GM21529 (cell line): ENCODE measurements around the gene PHF13.
A peak's percentile ranks its signal among the peaks of the same experiment; 100 is the strongest.

ENCODE experiments used
- ATAC-seq: cut with Tn5 transposase; IDR thresholded peaks from one replicate; pipeline ENCODE4 v1.9.1; 2021; ENCODE audit not compliant: unreplicated experiment

PHF13 gene

GRCh38 chr1:6601049-6601922 lies 12.2 kb upstream of the PHF13 start:
- ATAC-seq: peak; percentile 33

DNA sequence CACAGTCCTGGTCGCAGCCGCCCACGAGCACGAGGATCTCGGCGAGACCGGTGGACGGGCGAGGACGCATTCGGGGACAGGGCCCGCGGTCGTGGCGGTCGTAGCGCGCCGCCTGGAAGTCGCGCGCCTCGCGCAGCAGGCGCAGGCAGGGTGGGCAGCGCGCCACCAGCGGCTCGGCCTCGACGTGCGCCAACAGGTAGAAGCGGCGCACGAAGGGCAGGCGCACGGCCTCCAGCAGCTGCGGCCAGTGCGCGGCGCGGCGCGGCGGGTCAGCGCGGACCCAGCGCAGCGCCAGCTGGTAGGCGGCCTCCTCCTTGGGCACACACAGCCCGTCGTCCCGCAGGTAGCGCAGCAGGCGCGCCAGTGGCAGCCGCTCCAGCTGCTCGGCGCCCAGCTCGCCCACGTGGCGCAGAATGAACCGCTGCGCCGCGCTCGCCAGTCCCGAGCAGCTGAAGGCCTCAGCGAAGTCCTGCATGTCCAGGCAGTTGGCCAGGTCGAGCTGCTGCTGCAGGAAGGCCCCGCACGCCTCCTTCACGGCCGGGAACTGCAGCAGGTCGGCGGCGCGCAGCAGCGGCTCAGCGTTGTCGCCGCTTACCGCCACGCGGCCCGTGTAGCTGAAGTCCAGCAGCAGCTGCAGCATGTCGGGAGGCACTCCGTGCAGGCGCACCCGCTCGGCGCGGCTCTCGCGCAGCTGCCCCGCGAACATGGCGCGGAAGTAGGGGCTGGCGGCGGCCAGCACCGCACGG lies 11.4 kb upstream of the PHF13 start:
- ATAC-seq: peak; percentile 25

DNA sequence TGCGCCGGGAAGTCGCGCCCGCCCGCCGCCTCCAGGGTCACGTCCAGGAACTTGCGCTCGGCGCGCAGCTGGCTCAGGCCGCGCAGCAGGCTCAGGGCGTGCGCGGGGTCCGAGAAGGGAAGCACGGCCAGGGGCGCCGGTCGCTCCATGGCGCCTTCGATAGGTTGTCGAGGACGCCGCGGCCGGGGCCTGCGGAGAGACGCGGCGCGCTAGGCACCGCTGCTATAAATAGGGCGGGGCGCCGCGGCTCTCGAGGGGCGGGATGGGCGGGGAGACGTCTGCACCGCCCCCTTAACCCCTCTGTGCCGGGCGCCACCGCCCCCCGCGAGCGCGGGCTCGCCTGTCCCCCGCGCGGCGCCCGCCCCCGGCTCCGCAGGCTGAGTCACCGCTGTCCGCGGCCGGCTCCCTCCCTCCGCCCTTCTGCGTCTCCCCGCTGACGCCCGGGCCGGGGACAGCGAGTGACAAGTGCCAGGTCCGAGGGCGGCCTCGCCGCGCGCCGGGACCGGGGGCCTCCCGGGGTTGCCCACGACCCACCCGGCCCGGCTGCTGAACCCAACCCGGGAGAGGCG lies 10.8 kb upstream of the PHF13 start, which contains the start of gene KLHL21:
Gene KLHL21, minus strand, starts transcription at position 201 of the 569 bp plus-strand sequence. Its CDS starts 52 bp downstream, at position 149.
- peak; percentile 49 for ATAC-seq

DNA sequence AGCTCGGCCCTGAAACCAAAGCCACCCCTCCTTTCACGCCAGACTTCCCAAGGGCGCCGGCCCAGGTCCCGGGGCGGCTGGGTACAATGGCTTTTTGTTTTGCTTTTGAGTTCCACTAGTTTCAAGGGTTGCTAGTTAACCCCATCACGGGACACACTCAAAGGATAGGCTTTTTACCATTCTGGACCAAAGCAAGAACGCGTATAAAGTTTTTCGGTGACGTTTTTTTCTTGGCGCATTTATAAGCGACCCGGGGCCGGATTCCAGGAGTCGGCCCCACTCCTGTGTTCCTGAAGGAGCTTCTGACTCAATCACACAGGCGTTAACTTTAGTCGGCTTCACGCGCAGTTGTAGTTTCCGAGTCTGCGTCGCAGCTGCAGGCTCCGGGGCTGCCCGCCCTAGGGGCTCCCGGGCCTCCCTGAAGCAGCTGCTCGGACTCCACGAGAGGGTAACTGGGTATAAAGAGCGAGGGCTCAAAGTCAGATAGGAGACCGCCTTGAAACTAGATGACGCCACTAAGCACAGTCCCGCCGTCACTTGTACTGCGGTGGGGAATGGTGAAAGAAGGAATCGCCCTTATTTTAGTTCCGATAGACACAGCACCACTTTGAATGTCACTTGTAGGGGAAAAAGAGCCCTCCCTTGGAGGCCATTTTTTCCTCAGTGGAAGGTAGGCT lies 10.2 kb upstream of the PHF13 start:
- peak; percentile 31 for ATAC-seq

DNA sequence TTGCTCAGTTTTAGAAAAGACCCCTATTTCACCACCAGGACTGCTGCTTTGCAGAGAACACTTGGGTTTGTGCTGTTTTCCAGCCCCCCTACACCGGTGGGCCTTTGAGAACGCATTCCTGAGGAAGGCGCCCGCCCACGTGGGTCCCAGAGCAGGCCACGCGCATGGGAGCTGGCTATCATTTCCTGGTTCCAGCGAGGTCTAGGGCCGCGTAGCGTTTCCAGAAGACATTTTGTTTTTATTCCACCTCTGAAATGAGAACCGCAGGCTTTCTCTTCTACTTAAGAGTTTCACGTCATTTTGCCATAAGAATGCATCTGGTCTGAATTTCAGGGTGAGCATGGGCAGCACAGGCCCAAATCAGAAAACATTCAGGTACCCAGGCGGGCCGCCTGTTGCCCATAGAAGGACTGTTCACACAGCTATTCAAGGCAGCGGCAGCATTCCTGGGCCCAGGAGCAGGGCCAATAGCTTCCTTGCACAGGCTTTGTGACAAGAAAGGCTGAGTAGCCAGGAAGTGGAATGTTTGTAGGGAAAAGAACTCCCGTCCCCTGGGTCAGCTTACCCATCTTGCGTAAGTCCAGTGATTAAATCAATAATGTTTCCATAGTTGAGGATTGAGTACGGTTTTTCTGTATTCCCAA lies 9.5 kb upstream of the PHF13 start:
- no peak for ATAC-seq

DNA sequence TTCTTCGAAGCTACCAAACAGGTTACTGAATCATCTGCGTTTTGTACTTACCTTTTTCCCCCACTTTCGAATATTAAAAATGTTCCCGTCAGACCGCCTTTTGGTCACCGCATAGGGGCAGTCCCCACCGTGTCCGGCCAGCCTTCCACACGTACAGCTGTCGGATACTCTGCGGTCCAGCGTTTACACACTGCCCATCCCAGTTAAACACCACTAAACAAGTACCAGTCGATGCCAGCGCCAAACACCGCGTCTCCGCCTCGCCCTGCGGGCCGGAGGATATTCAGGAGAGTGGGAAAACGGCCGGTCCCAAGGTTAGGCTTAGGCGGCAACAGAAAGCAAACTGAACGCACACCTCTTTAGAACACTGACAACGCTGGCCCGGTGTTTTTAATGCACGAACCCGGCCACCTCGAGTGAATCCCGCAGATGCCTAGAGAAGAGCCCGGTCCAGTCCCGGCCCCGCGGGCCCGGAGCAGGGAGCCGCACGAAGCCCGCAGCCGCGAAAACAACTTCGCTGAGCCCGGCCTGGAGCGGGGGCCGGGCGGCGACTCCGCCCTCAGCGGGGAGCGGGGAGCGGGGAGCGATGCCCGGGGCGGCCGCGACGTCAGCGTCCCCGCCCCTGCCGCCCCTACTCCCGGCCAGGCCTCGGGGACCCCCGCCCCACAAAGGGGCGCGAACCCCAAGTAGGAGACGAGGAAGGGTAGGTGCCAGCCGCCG lies 730 bp upstream of the PHF13 start:
- peak; percentile 34 for ATAC-seq

GRCh38 chr1:6614019-6614928 lies 743 bp downstream of the PHF13 start:
- ATAC-seq: no peak

- no peak for ATAC-seq
Measured at GRCh38 chr1:6614929-6615785, 1.6 kb downstream of the PHF13 start.

DNA sequence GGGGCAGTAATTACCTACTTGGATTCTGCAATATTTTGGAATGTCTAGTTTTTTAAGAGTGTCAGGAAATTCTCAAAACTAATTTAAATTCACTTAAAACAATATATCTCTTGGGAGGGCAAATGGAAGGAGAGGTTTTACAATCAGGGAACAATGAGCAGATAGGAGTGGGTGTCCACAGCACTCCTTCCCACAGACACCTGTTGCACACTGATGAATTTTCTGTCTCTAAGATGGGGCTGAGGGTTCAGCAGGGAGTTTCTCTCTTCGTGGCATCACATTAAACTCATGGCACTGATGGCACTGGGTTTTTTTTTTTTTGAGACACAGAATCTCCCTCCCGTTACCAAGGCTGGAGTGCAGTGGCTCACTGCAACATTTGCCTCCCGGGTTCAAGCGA lies 5.5 kb downstream of the PHF13 start:
- no peak for ATAC-seq

DNA sequence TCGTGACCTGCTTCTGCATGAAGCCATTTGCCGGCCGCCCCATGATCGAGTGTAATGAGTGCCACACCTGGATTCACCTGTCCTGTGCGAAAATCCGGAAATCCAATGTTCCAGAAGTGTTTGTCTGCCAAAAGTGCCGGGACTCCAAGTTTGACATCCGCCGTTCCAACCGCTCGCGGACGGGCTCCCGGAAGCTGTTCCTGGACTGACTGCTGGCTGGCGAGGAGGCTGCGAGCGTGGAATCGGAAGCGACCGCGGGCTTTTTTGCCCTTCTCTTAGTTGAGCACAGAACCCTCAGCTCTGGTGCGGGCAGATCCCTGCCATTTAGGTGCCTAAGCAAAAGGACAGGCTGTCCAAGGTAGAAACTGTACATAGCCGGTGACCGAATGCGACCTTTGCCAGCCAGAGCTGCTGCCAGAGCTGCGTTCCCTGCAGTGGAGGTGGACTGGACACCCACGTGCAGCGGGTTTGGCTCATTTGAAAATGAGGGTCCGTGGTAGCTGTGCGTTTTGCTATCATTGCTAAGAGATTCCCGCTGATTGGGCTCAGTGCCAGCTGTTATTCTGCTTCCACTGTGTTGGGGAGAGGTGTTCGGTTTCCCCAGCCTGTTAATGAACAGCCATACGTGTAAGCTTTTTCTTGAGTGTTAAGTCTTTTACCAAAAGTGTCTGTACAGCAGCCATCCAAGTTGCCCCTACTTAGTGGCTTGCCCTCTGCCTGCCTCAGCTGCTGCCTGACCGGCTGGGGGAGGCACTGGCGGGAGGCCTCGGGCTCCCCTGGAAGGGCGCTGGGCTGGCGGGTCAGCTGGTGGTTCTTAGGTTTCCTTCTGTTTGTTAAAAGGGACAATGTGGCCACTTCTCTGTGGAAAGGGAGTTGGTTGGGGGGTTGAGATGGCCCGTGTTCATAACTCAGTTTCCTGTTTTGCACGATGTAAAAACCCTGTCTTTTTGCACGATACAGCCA lies 8.2 kb downstream of the PHF13 start:
- ATAC-seq: no peak

GRCh38 chr1:6622396-6623152 lies 9.0 kb downstream of the PHF13 start:
- no peak for ATAC-seq

DNA sequence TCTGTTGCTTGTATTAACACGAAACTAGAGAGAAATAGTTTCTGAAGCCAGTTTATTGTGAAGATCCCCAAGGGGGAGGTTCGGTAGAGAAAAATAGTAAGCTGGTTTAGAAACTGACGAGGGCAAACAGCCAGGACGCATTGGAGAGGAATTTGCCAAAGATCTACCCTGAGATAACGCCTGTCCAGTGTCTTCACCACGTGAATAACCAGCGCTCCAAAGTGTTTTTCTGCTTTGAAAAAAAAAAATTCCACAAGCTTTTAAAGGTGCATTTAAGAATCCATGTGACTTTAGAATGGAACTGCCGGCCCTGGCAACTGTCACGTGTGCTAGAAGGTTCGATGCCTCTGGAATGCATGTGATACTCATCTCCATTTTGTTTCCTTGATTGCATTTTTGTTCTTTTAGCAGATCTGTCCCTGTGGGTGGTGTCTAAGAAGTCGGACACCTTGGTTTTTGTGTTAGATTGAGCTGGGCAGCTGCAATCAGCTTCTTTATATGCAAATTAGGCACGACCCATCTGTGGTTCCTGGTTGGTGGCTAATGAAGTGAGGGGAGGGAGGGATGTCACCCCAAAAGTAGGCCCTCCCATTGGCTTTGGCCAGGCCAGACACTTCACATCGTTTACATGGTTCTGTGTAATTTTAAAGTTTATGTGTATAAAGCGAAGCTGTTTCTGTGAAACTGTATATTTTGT lies 9.9 kb downstream of the PHF13 start:
- no peak for ATAC-seq

DNA sequence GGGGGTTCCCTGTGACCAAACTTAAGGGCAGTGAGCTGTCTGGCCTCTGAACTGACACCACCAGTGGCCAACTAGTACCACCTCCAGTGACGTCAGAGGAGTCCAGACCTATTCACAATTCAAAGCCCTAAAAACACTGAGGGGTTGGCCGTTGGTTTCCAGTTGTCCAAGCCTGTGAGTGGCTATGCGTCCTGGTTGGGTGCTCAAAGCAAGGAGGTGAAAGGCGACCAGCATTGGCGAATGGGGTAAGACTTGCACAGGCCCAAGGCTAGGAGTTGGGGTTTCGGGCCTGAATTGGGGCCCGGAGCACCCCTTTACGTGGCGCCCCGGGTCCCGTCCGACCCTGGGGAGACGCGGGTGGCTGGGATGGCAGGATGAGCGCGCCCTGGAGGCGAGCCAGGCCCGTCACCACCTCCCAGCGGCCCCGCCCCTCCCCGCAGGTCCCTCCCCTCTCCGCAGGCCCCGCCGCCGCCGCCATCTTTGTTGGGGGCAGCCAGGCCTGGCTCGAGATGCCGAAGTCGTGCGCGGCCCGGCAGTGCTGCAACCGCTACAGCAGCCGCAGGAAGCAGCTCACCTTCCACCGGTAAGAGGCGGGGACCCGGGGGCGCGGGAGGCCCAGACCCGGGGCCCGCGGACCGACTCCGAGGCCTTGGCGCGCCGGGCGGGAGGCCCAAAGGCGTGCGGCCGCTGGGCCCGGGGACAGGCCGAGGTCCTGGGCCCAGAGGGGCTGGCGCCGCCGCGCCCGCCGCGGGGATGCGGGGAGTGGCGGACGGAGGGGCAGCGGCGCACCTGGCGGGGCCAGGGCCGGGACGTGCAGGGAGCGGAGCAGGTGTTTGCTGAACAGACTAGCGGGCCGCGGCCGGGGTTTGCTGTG lies 11.4 kb downstream of the PHF13 start, which contains the start of gene THAP3:
Gene THAP3, plus strand, starts transcription at position 159 of the 874 bp plus-strand sequence. Its CDS starts 351 bp downstream, at position 510.
- ATAC-seq: peak; percentile 87

DNA sequence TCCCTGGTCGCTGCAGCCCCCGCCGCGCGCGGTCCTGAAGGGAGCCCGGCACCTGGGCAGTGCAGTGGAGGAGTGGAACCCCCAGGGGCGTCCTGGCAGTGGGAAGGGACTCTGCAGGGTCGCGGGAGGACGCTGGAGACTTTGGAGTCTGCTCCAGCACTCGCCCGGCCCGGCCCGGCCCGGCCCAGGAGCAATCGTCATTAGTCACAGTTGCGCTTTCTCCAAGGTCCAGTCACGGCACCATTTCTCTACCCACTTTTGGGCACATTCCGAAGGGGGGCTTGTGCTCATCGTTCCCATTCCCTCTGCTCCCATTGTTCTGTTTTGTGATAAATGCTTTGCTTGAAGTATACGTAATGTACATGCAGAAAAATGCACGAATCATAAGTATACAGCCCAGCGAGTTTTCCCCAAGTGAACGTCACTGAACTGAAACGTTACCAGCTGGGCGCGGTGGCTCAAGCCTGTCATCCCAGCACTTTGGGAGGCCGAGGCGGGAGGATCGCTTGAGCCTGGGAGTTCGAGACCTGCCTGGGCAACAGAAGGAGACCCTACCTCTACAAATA lies 12.1 kb downstream of the PHF13 start:
- no peak for ATAC-seq
